ENCODE data around the gene CARS1. TPM values are rescaled to one million over a fixed set of nuclear protein-coding genes. Genes with fewer than 3 reads are reported as not detected.

The CARS1 gene
- total RNA-seq, 1 donor: 106 TPM

GRCh38 chr11:2995031-2995561, 62.1 kb downstream of the CARS1 start:
- H3K9me3 ChIP-seq (ENCODE audit: low read depth, low read length): no peaks in the 10 kb centered on the region
- peaks cover 17% of the 10 kb centered on the region for H3K79me2 ChIP-seq (ENCODE audit: insufficient read depth, low read length)
- H3K4me1 ChIP-seq (ENCODE audit: insufficient read depth, low read length): peaks cover 12% of the 10 kb centered on the region
- no peak overlapping the region for H3K4me2 ChIP-seq (ENCODE audit: insufficient read depth, low read length)
- no peak for DNase-seq (ENCODE audit: insufficient read length, low spot score, missing footprints)
- no peak overlapping the region for H3K27ac ChIP-seq (ENCODE audit: low read depth, low read length)
- H3K27me3 ChIP-seq (ENCODE audit: insufficient read depth, low read length): no peaks in the 10 kb centered on the region
- peaks cover 9% of the 10 kb centered on the region for H4K20me1 ChIP-seq (ENCODE audit: insufficient read depth, low read length)
- H3K36me3 ChIP-seq (ENCODE audit: insufficient read depth, low read length): peaks cover 10% of the 10 kb centered on the region
- H3K4me3 ChIP-seq (ENCODE audit: insufficient read depth, low read length): no peak overlapping the region
- TF ChIP-seq CTCF (IDR thresholded peaks at IDR 0.05; ENCODE audit: extremely low read depth, low read depth, low read length): no peak
- H2AFZ ChIP-seq (ENCODE audit: low read length): no peak overlapping the region

GRCh38 chr11:2994336-2994730, 62.9 kb downstream of the CARS1 start:
- peaks cover 13% of the 10 kb centered on the region for H4K20me1 ChIP-seq (ENCODE audit: insufficient read depth, low read length)
- peaks cover 25% of the 10 kb centered on the region for H3K79me2 ChIP-seq (ENCODE audit: insufficient read depth, low read length)
- no peak overlapping the region for H2AFZ ChIP-seq (ENCODE audit: low read length)
- no peaks in the 10 kb centered on the region for H3K9me3 ChIP-seq (ENCODE audit: low read depth, low read length)
- H3K27ac ChIP-seq (ENCODE audit: low read depth, low read length): no peak overlapping the region
- no peak overlapping the region for H3K4me2 ChIP-seq (ENCODE audit: insufficient read depth, low read length)
- H3K4me1 ChIP-seq (ENCODE audit: insufficient read depth, low read length): peaks cover 17% of the 10 kb centered on the region
- no peak for DNase-seq (ENCODE audit: insufficient read length, low spot score, missing footprints)
- no peak overlapping the region for H3K4me3 ChIP-seq (ENCODE audit: insufficient read depth, low read length)
- no peak for TF ChIP-seq CTCF (IDR thresholded peaks at IDR 0.05; ENCODE audit: extremely low read depth, low read depth, low read length)
- peaks cover 2% of the 10 kb centered on the region for H3K36me3 ChIP-seq (ENCODE audit: insufficient read depth, low read length)
- H3K27me3 ChIP-seq (ENCODE audit: insufficient read depth, low read length): no peaks in the 10 kb centered on the region

DNA sequence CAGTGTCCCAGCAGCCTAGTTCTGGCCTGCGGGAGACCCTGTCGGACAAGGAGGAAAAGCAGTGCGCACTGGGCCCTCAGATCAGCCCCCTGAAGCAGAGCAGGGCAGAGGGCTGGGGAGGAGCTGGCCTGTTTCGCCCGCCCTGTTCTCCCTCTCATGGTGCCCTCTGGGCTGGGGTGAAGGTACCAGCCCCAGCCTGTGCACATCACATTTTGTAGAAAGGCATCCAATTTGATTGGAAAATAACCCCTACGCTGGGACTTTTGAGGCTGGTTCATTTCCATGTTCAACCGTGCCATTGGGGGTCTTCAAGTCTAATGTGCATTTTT, 64.3 kb downstream of the CARS1 start:
- H2AFZ ChIP-seq (ENCODE audit: low read length): peak overlapping the region; percentile 89
- H3K27me3 ChIP-seq (ENCODE audit: insufficient read depth, low read length): no peaks in the 10 kb centered on the region
- peaks cover 16% of the 10 kb centered on the region for H4K20me1 ChIP-seq (ENCODE audit: insufficient read depth, low read length)
- no peaks in the 10 kb centered on the region for H3K9me3 ChIP-seq (ENCODE audit: low read depth, low read length)
- peak overlapping the region; percentile 98 for H3K4me3 ChIP-seq (ENCODE audit: insufficient read depth, low read length)
- no peaks in the 10 kb centered on the region for H3K36me3 ChIP-seq (ENCODE audit: insufficient read depth, low read length)
- peaks cover 29% of the 10 kb centered on the region for H3K4me1 ChIP-seq (ENCODE audit: insufficient read depth, low read length)
- peaks cover 38% of the 10 kb centered on the region for H3K79me2 ChIP-seq (ENCODE audit: insufficient read depth, low read length)
- H3K27ac ChIP-seq (ENCODE audit: low read depth, low read length): peak overlapping the region; percentile 58
- no peak for TF ChIP-seq CTCF (IDR thresholded peaks at IDR 0.05; ENCODE audit: extremely low read depth, low read depth, low read length)
- H3K4me2 ChIP-seq (ENCODE audit: insufficient read depth, low read length): peak overlapping the region; percentile 97
- no peak for DNase-seq (ENCODE audit: insufficient read length, low spot score, missing footprints)

DNA sequence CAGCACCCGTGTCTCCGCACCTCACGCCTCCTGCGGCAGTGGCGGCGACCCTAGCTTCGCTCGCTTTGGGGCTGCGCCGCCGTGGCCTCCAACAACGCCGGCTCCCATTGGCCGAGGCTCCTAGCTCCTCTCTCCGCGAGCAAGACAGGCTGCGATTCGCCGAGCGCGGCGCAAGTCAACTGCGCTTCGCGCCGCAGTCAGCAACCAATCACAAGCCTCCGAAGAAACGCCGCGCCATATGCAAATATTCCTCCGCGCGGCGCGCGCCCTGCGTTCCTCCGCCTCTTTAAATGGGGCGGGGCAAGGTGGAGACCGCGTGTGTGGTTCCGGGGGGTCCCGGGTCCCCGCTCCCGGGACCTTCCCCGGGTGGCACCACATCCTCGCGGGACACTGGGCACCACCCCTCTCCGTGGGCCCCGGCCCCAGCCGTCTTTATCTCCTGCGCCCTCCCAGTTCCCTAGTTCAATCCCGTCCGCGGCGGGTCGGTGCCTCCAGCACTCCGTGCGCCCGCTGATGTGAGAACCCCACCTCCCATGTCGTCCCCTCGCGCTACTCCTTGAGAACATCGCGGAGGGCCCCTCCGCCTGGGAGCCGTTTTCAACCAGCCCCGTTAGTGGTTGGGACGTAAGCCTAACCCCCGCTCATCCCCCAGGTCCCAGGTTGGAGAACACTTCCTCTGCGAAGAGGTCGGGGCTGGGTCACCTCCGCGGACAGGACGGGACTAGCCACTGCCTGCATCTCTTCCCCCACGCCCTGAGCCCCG, 64.8 kb downstream of the CARS1 start, which contains the start of gene NAP1L4:
Gene NAP1L4 (minus strand): TSS at position 96 of the 763 bp plus-strand sequence. CDS start 13,109 bp downstream, outside the sequence.
- Histone ChIP-seq H3K4me3 (ENCODE audit: insufficient read depth, low read length) (peak within 1 kb of the TSS; percentile 98), H3K9me3 (ENCODE audit: low read depth, low read length) (no peaks in the 10 kb centered on the region), H3K4me1 (ENCODE audit: insufficient read depth, low read length) (peaks cover 33% of the 10 kb centered on the region), H3K4me2 (ENCODE audit: insufficient read depth, low read length) (peak within 1 kb of the TSS; percentile 97), H4K20me1 (ENCODE audit: insufficient read depth, low read length) (peaks cover 18% of the 10 kb centered on the region), H3K27me3 (ENCODE audit: insufficient read depth, low read length) (no peaks in the 10 kb centered on the region), H3K36me3 (ENCODE audit: insufficient read depth, low read length) (no peaks in the 10 kb centered on the region), H3K27ac (ENCODE audit: low read depth, low read length) (peak within 1 kb of the TSS; percentile 59), H3K79me2 (ENCODE audit: insufficient read depth, low read length) (peaks cover 44% of the 10 kb centered on the region), H2AFZ (ENCODE audit: low read length) (peak within 1 kb of the TSS; percentile 89)
- no peak for TF ChIP-seq CTCF (IDR thresholded peaks at IDR 0.05; ENCODE audit: extremely low read depth, low read depth, low read length)
- DNase-seq (ENCODE audit: insufficient read length, low spot score, missing footprints): peak; percentile 100

Measured in osteoblast (primary cell).